Measurements from ENCODE around the gene PTPN13. TPM values are rescaled to one million over a fixed set of nuclear protein-coding genes. Genes with fewer than 3 reads are reported as not detected.

The PTPN13 gene
- total RNA-seq, 2 experiments from 2014 or later, result 3.9 to 4.1 TPM

DNA sequence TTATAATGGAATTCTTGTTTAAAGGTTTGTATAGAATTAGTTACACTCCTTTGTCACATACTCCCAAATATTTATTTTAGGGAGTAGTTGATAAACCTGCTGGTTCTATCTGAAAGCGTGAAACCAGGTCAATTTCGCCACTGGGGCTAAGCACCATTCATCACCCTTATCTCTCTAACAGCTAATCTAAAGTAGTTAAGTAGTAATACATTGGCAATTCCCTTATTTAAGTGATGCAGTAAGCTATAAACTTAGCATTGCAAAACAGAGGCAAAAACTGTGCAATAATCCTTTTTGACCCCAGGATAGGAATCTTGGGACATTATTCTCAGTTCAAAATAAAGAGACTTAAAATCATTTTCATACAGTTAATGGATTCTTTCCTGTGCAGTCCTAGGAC, 33.7 kb upstream of the PTPN13 start:
- H3K9me3 ChIP-seq (ENCODE audit: control insufficient read depth in 1 of 2, insufficient read depth in 1 of 2, low read length in 2 of 2), result no peaks in the 10 kb centered on the region
- Mint-ChIP-seq H3K4me1 (ENCODE audit: low read depth) (peaks cover 5% of the 10 kb centered on the region), H3K4me3 (no peak overlapping the region), H3K27ac (no peak overlapping the region), H3K27me3 (no peaks in the 10 kb centered on the region), H3K36me3 (ENCODE audit: low read depth) (no peaks in the 10 kb centered on the region), H3K9me3 (no peaks in the 10 kb centered on the region)
- TF ChIP-seq, protein P1, sequence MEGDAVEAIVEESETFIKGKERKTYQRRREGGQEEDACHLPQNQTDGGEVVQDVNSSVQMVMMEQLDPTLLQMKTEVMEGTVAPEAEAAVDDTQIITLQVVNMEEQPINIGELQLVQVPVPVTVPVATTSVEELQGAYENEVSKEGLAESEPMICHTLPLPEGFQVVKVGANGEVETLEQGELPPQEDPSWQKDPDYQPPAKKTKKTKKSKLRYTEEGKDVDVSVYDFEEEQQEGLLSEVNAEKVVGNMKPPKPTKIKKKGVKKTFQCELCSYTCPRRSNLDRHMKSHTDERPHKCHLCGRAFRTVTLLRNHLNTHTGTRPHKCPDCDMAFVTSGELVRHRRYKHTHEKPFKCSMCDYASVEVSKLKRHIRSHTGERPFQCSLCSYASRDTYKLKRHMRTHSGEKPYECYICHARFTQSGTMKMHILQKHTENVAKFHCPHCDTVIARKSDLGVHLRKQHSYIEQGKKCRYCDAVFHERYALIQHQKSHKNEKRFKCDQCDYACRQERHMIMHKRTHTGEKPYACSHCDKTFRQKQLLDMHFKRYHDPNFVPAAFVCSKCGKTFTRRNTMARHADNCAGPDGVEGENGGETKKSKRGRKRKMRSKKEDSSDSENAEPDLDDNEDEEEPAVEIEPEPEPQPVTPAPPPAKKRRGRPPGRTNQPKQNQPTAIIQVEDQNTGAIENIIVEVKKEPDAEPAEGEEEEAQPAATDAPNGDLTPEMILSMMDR (IDR thresholded peaks at IDR 0.05), result no peak
- no peaks in the 10 kb centered on the region for H3K4me1 ChIP-seq (ENCODE audit: insufficient read depth, low read length)
- ATAC-seq (ENCODE audit: poor library complexity) (no peak), DNase-seq (no peak)
- H3K36me3 ChIP-seq (ENCODE audit: insufficient read depth, low read length), result no peaks in the 10 kb centered on the region
- H3K4me3 ChIP-seq (ENCODE audit: low read length), result no peak overlapping the region
- intact Hi-C loops (cut with DNase I, micrococcal nuclease), result no loop called here
- ChIA-PET POLR2A (interaction anchor here (0.5 kb wide), 1 partner anchor 64 kb away, joined by 4 read pairs; no protein-coding TSS in a partner anchor), CTCF (interaction anchor here (1.0 kb wide), 1 partner anchor 11 kb away, joined by 3 read pairs; no protein-coding TSS in a partner anchor)
- H3K27ac ChIP-seq (ENCODE audit: low read depth in 1 of 2, low read length in 2 of 2), result no peak overlapping the region
- H3K27me3 ChIP-seq (ENCODE audit: control insufficient read depth in 1 of 2, insufficient read depth in 2 of 2, low read length in 2 of 2), result no peaks in the 10 kb centered on the region

DNA sequence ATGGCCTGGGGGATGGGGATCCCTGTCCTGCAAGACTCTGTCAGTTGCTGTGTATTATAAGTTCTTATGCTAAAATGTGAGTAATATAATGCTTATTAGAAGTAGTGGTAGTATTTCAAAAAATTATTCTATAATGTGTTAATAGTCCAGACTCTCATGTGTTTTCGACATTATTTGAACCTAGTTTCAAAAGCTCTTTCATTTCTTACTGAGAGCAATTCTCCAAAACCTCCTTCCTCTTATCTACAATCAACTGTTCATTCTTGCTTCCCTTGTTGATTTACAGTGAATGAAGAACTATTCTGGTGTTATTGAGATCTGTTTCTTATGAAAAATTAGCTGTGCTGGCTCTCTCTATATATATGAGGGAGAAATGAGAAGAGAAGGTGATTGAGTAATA, 32.9 kb upstream of the PTPN13 start:
- H3K4me3 Mint-ChIP-seq, result no peak overlapping the region
- no peaks in the 10 kb centered on the region for H3K4me1 ChIP-seq (ENCODE audit: insufficient read depth, low read length)
- H3K36me3 ChIP-seq (ENCODE audit: insufficient read depth, low read length), result no peaks in the 10 kb centered on the region
- no peaks in the 10 kb centered on the region for H3K9me3 ChIP-seq (ENCODE audit: control insufficient read depth in 1 of 2, insufficient read depth in 1 of 2, low read length in 2 of 2)
- H3K27ac Mint-ChIP-seq, result no peak overlapping the region
- H3K36me3 Mint-ChIP-seq (ENCODE audit: low read depth), result no peaks in the 10 kb centered on the region
- ATAC-seq (ENCODE audit: poor library complexity) (no peak), DNase-seq (no peak)
- intact Hi-C loops (cut with DNase I, micrococcal nuclease), result no loop called here
- POLR2A ChIA-PET, result no interaction called here
- CTCF ChIA-PET, result no interaction called here
- TF ChIP-seq, protein P1 (IDR thresholded peaks at IDR 0.05), result no peak
- no peaks in the 10 kb centered on the region for H3K9me3 Mint-ChIP-seq
- no peak overlapping the region for H3K4me3 ChIP-seq (ENCODE audit: low read length)
- H3K27me3 ChIP-seq (ENCODE audit: control insufficient read depth in 1 of 2, insufficient read depth in 2 of 2, low read length in 2 of 2), result no peaks in the 10 kb centered on the region
- no peaks in the 10 kb centered on the region for H3K27me3 Mint-ChIP-seq
- no peak overlapping the region for H3K27ac ChIP-seq (ENCODE audit: low read depth in 1 of 2, low read length in 2 of 2)
- H3K4me1 Mint-ChIP-seq (ENCODE audit: low read depth), result peaks cover 5% of the 10 kb centered on the region

DNA sequence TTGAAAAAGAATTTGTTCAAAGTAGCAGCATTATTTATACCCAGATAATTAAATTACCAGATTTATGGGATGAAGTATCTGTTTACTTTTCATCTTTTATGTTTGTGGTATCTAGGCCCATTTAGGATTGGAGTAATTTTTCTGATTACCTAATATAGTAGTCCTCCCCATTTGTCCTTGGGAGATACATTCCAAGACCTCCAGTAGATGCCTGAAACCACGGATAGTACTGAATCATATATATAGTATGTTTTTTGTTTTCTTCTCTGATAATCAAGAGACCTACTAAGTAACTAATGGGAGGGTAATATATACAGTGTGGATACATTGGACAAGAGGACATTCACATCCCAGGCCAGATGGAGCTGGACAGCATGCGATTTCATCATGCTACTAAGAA, 30.7 kb upstream of the PTPN13 start:
- Histone ChIP-seq H3K27ac (ENCODE audit: low read depth in 1 of 2, low read length in 2 of 2) (no peak overlapping the region), H3K36me3 (ENCODE audit: insufficient read depth, low read length) (no peaks in the 10 kb centered on the region), H3K4me3 (ENCODE audit: low read length) (no peak overlapping the region), H3K9me3 (ENCODE audit: control insufficient read depth in 1 of 2, insufficient read depth in 1 of 2, low read length in 2 of 2) (no peaks in the 10 kb centered on the region), H3K4me1 (ENCODE audit: insufficient read depth, low read length) (no peaks in the 10 kb centered on the region), H3K27me3 (ENCODE audit: control insufficient read depth in 1 of 2, insufficient read depth in 2 of 2, low read length in 2 of 2) (no peaks in the 10 kb centered on the region)
- H3K4me3 Mint-ChIP-seq, result no peak overlapping the region
- no peak for ATAC-seq (ENCODE audit: poor library complexity)
- ChIA-PET POLR2A (no interaction called here), CTCF (no interaction called here)
- intact Hi-C loops (cut with DNase I, micrococcal nuclease), result no loop called here
- no peaks in the 10 kb centered on the region for H3K4me1 Mint-ChIP-seq (ENCODE audit: low read depth)
- no peaks in the 10 kb centered on the region for H3K9me3 Mint-ChIP-seq
- no peak for DNase-seq
- no peaks in the 10 kb centered on the region for H3K27me3 Mint-ChIP-seq
- TF ChIP-seq, protein P1 (IDR thresholded peaks at IDR 0.05), result no peak
- no peak overlapping the region for H3K27ac Mint-ChIP-seq
- H3K36me3 Mint-ChIP-seq (ENCODE audit: low read depth), result no peaks in the 10 kb centered on the region

All from CD4-positive, alpha-beta T cell (primary cell).